OCI-LY1 (cell line): ENCODE data around the gene XIRP2.

Source experiments
- H2AFZ ChIP-seq: fragments of 200-600 bp; sonication (generic), shearing (Covaris generic); 2 replicates; pipeline ENCODE4 v1.6.0; 2014; ENCODE audit warnings: antibody characterized with exemption, mild to moderate bottlenecking, low read length
- H3F3A ChIP-seq: fragments of 200-600 bp; sonication (generic), shearing (Covaris generic); 2 replicates; pipeline ENCODE4 v1.6.0; 2014; ENCODE audit warnings: mild to moderate bottlenecking, antibody characterized with exemption, low read length, moderate library complexity; ENCODE audit not compliant: insufficient read depth
- H3K27ac ChIP-seq: fragments of 200-600 bp; sonication (generic); 2 replicates; pipeline ENCODE4 v1.5.1; 2014; ENCODE audit warnings: low read length, mixed run types, mild to moderate bottlenecking, low read depth; ENCODE audit not compliant: poor library complexity, severe bottlenecking
- H3K27me3 ChIP-seq: fragments of 200-600 bp; sonication (generic); 2 replicates; pipeline ENCODE4 v1.6.0; 2014; ENCODE audit warnings: antibody characterized with exemption, mild to moderate bottlenecking, low read length, moderate library complexity; ENCODE audit not compliant: insufficient read depth
- H3K36me3 ChIP-seq: fragments of 200-600 bp; sonication (generic); 2 replicates; pipeline ENCODE4 v1.6.1; 2014; ENCODE audit warnings: mild to moderate bottlenecking, antibody characterized with exemption, low read length, moderate library complexity, mixed read lengths; ENCODE audit not compliant: insufficient read depth
- H3K4me1 ChIP-seq: fragments of 200-600 bp; sonication (generic); 2 replicates; pipeline ENCODE4 v1.5.1; 2014; ENCODE audit warnings: mild to moderate bottlenecking, low read length, moderate library complexity; ENCODE audit not compliant: insufficient read depth, severe bottlenecking
- H3K4me2 ChIP-seq: fragments of 200-600 bp; sonication (generic), shearing (Covaris generic); 2 replicates; pipeline ENCODE4 v1.6.1; 2014; ENCODE audit warnings: low read length
- H3K4me3 ChIP-seq: fragments of 200-600 bp; sonication (generic); 2 replicates; pipeline ENCODE4 v1.5.1; 2014; ENCODE audit warnings: low read length, low read depth, mild to moderate bottlenecking, mixed read lengths; ENCODE audit not compliant: poor library complexity, severe bottlenecking
- H3K79me2 ChIP-seq: fragments of 200-600 bp; shearing (Covaris generic); 2 replicates; pipeline ENCODE4 v1.6.1; 2016; ENCODE audit warnings: mixed run types, low read length, mixed read lengths; ENCODE audit not compliant: insufficient read depth
- H3K9ac ChIP-seq: fragments of 200-600 bp; sonication (generic), shearing (Covaris generic); 2 replicates; pipeline ENCODE4 v1.6.1; 2014; ENCODE audit warnings: mild to moderate bottlenecking, low read length, mixed read lengths
- H3K9me2 ChIP-seq: fragments of 200-600 bp; sonication (generic), shearing (Covaris generic); 2 replicates; pipeline ENCODE4 v1.6.1; 2014; ENCODE audit warnings: low read depth, mild to moderate bottlenecking, low read length, mixed read lengths
- H3K9me3 ChIP-seq: fragments of 200-600 bp; shearing (Covaris generic); 2 replicates; pipeline ENCODE4 v1.6.1; 2014; ENCODE audit warnings: low read length, mixed read lengths
- H4K20me1 ChIP-seq: fragments of 200-600 bp; sonication (generic), shearing (Covaris generic); 2 replicates; pipeline ENCODE4 v1.6.0; 2016; ENCODE audit warnings: mild to moderate bottlenecking, low read length; ENCODE audit not compliant: insufficient read depth
- CTCF ChIP-seq: fragments of 200-600 bp; sonication (generic), shearing (Covaris generic); IDR thresholded peaks from 2 replicates; pipeline ENCODE4 v1.5.1; 2017; ENCODE audit warnings: mild to moderate bottlenecking, antibody characterized with exemption, low read length, moderate library complexity, mixed read lengths
- EZH2 ChIP-seq: fragments of 200-600 bp; sonication (generic), shearing (Covaris generic); IDR thresholded peaks from 2 replicates; pipeline ENCODE4 v1.8.0; 2017; ENCODE audit warnings: borderline replicate concordance, mixed run types, mild to moderate bottlenecking, antibody characterized with exemption, low read length, moderate library complexity, mixed read lengths

XIRP2 gene

GRCh38 chr2:167048829-167049228 is 160.5 kb downstream of the XIRP2 start:
- H3K27ac ChIP-seq, result no peak overlapping the region
- no peaks in the 10 kb centered on the region for H3K9me2 ChIP-seq
- H3K79me2 ChIP-seq, result no peaks in the 10 kb centered on the region
- H3K9ac ChIP-seq, result no peak overlapping the region
- H3K9me3 ChIP-seq, result no peaks in the 10 kb centered on the region
- H2AFZ ChIP-seq, result no peak overlapping the region
- no peaks in the 10 kb centered on the region for H3F3A ChIP-seq
- H4K20me1 ChIP-seq, result no peaks in the 10 kb centered on the region
- no peak overlapping the region for H3K4me3 ChIP-seq
- no peaks in the 10 kb centered on the region for H3K27me3 ChIP-seq
- H3K4me2 ChIP-seq, result no peak overlapping the region
- H3K4me1 ChIP-seq, result no peaks in the 10 kb centered on the region
- no peak for TF ChIP-seq EZH2
- TF ChIP-seq CTCF, result no peak
- H3K36me3 ChIP-seq, result no peaks in the 10 kb centered on the region

GRCh38 chr2:167049659-167050058 is 161.4 kb downstream of the XIRP2 start:
- Histone ChIP-seq H3K9ac (no peak overlapping the region), H2AFZ (no peak overlapping the region), H3K4me3 (no peak overlapping the region), H3K36me3 (no peaks in the 10 kb centered on the region), H3F3A (no peaks in the 10 kb centered on the region), H4K20me1 (no peaks in the 10 kb centered on the region), H3K4me1 (no peaks in the 10 kb centered on the region), H3K4me2 (no peak overlapping the region), H3K9me3 (no peaks in the 10 kb centered on the region), H3K79me2 (no peaks in the 10 kb centered on the region), H3K9me2 (no peaks in the 10 kb centered on the region), H3K27ac (no peak overlapping the region), H3K27me3 (no peaks in the 10 kb centered on the region)
- TF ChIP-seq EZH2, result no peak
- no peak for TF ChIP-seq CTCF

- TF ChIP-seq EZH2 (no peak), CTCF (no peak)
- Histone ChIP-seq H3K36me3 (no peaks in the 10 kb centered on the region), H3K9me2 (no peaks in the 10 kb centered on the region), H3K27me3 (no peaks in the 10 kb centered on the region), H3K27ac (no peak overlapping the region), H3K79me2 (no peaks in the 10 kb centered on the region), H3K4me1 (no peaks in the 10 kb centered on the region), H3K4me3 (no peak overlapping the region), H3K9ac (no peak overlapping the region), H3K9me3 (no peaks in the 10 kb centered on the region), H3K4me2 (no peak overlapping the region), H4K20me1 (no peaks in the 10 kb centered on the region), H2AFZ (no peak overlapping the region), H3F3A (no peaks in the 10 kb centered on the region)
Observed at GRCh38 chr2:167052825-167053224, 164.5 kb downstream of the XIRP2 start.
